Cardiac muscle cell (in vitro differentiated cells and primary cell): ENCODE measurements around the gene XYLT1. TPM values are rescaled to one million over a fixed set of nuclear protein-coding genes. Genes with fewer than 3 reads are reported as not detected.
"Not testable (repeated sequence)": the region's sequence is repeated elsewhere in the genome, so short reads cannot be mapped to it uniquely, and the experiment has no call there.

Experiments used
- DNase-seq, 2 donors: peaks; one replicate each; pipeline versions ENCODE4 v3.0.0 to v3.0.0-alpha.2; 2010 to 2017; ENCODE audit warnings: low read depth in 1 of 2, low spot score in 1 of 2
- H3K27ac ChIP-seq: fragments of 200-600 bp; sonication (generic); 2 replicates; pipeline ENCODE4 v1.5.1; 2016
- H3K27me3 ChIP-seq: fragments of 200-600 bp; sonication (generic); 2 replicates; pipeline ENCODE4 v1.6.0; 2016; ENCODE audit warnings: control low read depth
- H3K36me3 ChIP-seq: fragments of 200-600 bp; sonication (generic); 2 replicates; pipeline ENCODE4 v1.5.1; 2016; ENCODE audit warnings: control low read depth
- H3K4me1 ChIP-seq: fragments of 200-600 bp; sonication (generic); 2 replicates; pipeline ENCODE4 v1.8.1; 2017; ENCODE audit warnings: low read depth, mild to moderate bottlenecking, mixed run types
- H3K4me3 ChIP-seq: fragments of 200-600 bp; sonication (generic); 2 replicates; pipeline ENCODE4 v1.5.1; 2016; ENCODE audit warnings: mild to moderate bottlenecking
- H3K9me3 ChIP-seq: fragments of 200-600 bp; sonication (generic); 2 replicates; pipeline ENCODE4 v1.5.1; 2017; ENCODE audit warnings: low read depth, mild to moderate bottlenecking, control low read depth
- CTCF ChIP-seq: IDR thresholded peaks from 2 replicates; pipeline ENCODE4 v1.5.1; 2012; ENCODE audit warnings: low read depth, mild to moderate bottlenecking, low read length
- polyA plus RNA-seq: library from polyadenylated mRNA; unstranded; fragments of >200 nt; fragmentation: Nextera tagmentation; extraction: Ambion mirVana; gene quantifications from 2 replicates; pipeline ENCODE4 v1.2.1, GENCODE V29; 2016
- total RNA-seq: library from RNA; depleted of rRNA; stranded (reverse); fragments of >200 nt; gene quantifications from 2 replicates; pipeline ENCODE4 v1.2.3, GENCODE V29; 2016

Gene XYLT1
- total and polyA plus RNA-seq, 2 experiments from 2014 or later: 3.1 to 7.2 TPM

- no peak for DNase-seq
- no peak for TF ChIP-seq CTCF
- Histone ChIP-seq H3K27ac (no peak overlapping the region), H3K36me3 (no peaks in the 10 kb centered on the region), H3K4me3 (no peak overlapping the region), H3K27me3 (no peaks in the 10 kb centered on the region), H3K4me1 (peaks cover 10% of the 10 kb centered on the region), H3K9me3 (no peaks in the 10 kb centered on the region)
Measured at GRCh38 chr16:17412221-17412620, 58.5 kb downstream of the XYLT1 start.

GRCh38 chr16:17411263-17411662 lies 59.5 kb downstream of the XYLT1 start:
- DNase-seq: no peak
- H3K27me3 ChIP-seq: no peaks in the 10 kb centered on the region
- no peak for TF ChIP-seq CTCF
- H3K4me1 ChIP-seq: peaks cover 1% of the 10 kb centered on the region
- H3K36me3 ChIP-seq: no peaks in the 10 kb centered on the region
- H3K4me3 ChIP-seq: no peak overlapping the region
- no peaks in the 10 kb centered on the region for H3K9me3 ChIP-seq
- H3K27ac ChIP-seq: no peak overlapping the region

- not testable (repeated sequence) for H3K27ac ChIP-seq, H3K4me3 ChIP-seq, H3K9me3 ChIP-seq, H3K4me1 ChIP-seq, DNase-seq, H3K27me3 ChIP-seq, H3K36me3 ChIP-seq
Measured at GRCh38 chr16:17410316-17410715, 60.4 kb downstream of the XYLT1 start.

- no peak overlapping the region for H3K4me3 ChIP-seq
- no peak for DNase-seq
- no peak overlapping the region for H3K27ac ChIP-seq
- H3K36me3 ChIP-seq: no peaks in the 10 kb centered on the region
- no peaks in the 10 kb centered on the region for H3K9me3 ChIP-seq
- no peaks in the 10 kb centered on the region for H3K4me1 ChIP-seq
- no peaks in the 10 kb centered on the region for H3K27me3 ChIP-seq
- TF ChIP-seq CTCF: no peak
Measured at GRCh38 chr16:17409894-17410293, 60.9 kb downstream of the XYLT1 start.

DNA sequence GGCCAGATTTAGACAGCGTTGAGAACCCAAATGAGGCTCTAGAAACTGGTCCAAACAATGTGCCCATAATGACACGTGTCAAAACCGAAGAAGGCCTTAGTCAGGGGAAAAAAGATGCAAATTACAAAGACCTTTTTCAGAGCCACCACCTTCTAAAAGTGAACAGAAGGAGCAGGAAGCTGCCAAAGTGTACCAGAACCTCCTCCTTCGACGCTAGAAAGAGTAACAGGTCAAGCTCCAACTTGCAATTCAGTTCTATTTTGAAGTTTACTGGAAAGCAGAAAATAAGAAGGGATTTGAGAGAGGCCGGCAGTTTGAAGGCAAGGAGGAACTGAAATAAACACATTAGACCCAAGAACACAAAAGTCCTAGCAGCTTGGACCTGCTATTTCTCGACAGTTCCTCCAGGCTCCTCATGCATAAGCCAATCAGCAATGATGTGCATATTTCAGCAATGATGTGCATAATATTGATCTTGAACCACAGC lies 61.8 kb downstream of the XYLT1 start:
- Histone ChIP-seq H3K36me3 (no peaks in the 10 kb centered on the region), H3K4me1 (no peaks in the 10 kb centered on the region), H3K4me3 (no peak overlapping the region), H3K27ac (no peak overlapping the region), H3K9me3 (no peaks in the 10 kb centered on the region), H3K27me3 (no peaks in the 10 kb centered on the region)
- no peak for DNase-seq
- no peak for TF ChIP-seq CTCF

GRCh38 chr16:17408296-17408695 lies 62.5 kb downstream of the XYLT1 start:
- Histone ChIP-seq H3K4me3 (no peak overlapping the region), H3K27me3 (no peaks in the 10 kb centered on the region), H3K27ac (no peak overlapping the region), H3K4me1 (peaks cover 4% of the 10 kb centered on the region), H3K9me3 (no peaks in the 10 kb centered on the region), H3K36me3 (no peaks in the 10 kb centered on the region)
- no peak for TF ChIP-seq CTCF
- no peak for DNase-seq
